Activated T-cell treated with anti-CD3 and anti-CD28 coated beads, Interleukin-2, amount 50 U/mL, for 24 hours (primary cell): ENCODE data around the gene MEIOB.
"Not testable (repeated sequence)": the region's sequence is repeated elsewhere in the genome, so short reads cannot be mapped to it uniquely, and the experiment has no call there.

Experiments
- DNase-seq: peaks from one replicate; pipeline ENCODE4 v3.0.0-alpha.2; 2020
- H3K27ac Mint-ChIP-seq: 2 replicates; pipeline ENCODE4 v1.8.0; 2020; ENCODE audit warnings: mild to moderate bottlenecking, mixed read lengths
- H3K27me3 Mint-ChIP-seq: 2 replicates; pipeline ENCODE4 v1.8.0; 2020; ENCODE audit warnings: mixed read lengths
- H3K36me3 Mint-ChIP-seq: 2 replicates; pipeline ENCODE4 v1.8.0; 2020; ENCODE audit warnings: low read depth, mixed read lengths
- H3K4me1 Mint-ChIP-seq: 2 replicates; pipeline ENCODE4 v1.8.0; 2020; ENCODE audit warnings: low read depth, mixed read lengths
- H3K4me3 Mint-ChIP-seq: 2 replicates; pipeline ENCODE4 v1.8.0; 2020; ENCODE audit warnings: mild to moderate bottlenecking, moderate library complexity, mixed read lengths
- H3K9me3 Mint-ChIP-seq: 2 replicates; pipeline ENCODE4 v1.8.0; 2020; ENCODE audit warnings: mixed read lengths

The MEIOB gene

DNA sequence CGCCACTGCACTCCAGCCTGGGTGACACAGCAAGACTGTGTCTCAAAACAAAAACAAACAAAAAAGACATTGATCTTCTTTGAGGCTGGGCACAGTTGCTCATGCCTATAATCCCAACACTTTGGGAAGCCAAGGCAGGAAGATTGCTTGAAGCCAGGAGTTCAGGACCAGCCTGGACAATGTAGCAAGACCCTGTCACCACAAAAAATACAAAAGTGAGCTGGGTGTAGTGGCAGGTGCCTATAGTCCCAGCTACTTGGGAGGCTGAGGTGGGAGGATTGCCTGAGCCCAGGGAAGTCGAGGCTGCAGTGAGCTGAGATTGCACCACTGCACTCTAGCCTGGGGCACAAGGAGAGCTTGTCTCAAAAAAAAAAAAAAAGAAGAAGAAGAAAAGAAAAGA lies 25.7 kb upstream of the MEIOB start:
- not testable (repeated sequence) for DNase-seq, H3K9me3 Mint-ChIP-seq, H3K4me1 Mint-ChIP-seq, H3K36me3 Mint-ChIP-seq, H3K27ac Mint-ChIP-seq, H3K4me3 Mint-ChIP-seq
- H3K27me3 Mint-ChIP-seq = peaks cover 11% of the 10 kb centered on the region

DNA sequence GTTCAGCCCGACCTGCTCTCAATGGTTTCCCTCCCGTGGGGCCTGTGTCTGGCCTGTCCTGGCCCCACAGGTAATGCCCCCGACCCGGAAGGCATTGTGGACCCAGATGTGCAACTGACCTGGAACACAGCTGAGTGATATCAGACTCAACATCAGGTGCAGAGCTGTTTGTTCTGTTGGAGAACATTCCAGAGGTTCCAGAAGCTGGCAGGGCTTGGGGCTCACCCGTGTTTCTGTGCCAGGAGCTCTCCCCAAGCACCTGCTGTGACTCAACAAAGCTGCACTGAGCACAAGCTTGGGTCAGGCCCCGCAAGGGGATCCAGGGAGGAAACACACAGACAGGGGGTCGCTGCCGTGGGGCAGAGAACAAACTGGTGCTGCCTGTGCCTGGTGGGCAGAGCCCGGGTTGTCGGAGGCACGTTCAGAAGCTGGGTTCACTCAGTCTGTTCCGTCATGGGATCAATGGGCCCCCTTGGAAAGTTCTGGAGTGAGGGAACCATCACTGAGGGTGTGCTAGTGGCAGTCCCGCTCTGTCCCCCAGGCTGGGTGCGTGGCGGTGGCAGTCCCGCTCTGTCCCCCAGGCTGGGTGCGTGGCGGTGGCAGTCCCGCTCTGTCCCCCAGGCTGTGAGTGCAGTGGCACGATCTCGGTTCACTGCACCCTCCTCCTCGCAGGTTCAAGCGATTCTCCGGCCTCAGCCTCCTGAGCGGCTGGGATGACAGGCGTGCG lies 24.1 kb upstream of the MEIOB start:
- Mint-ChIP-seq H3K4me3 (no peak overlapping the region), H3K4me1 (no peaks in the 10 kb centered on the region), H3K36me3 (no peaks in the 10 kb centered on the region), H3K27me3 (peaks cover 11% of the 10 kb centered on the region), H3K27ac (no peak overlapping the region), H3K9me3 (no peaks in the 10 kb centered on the region)
- no peak for DNase-seq

DNA sequence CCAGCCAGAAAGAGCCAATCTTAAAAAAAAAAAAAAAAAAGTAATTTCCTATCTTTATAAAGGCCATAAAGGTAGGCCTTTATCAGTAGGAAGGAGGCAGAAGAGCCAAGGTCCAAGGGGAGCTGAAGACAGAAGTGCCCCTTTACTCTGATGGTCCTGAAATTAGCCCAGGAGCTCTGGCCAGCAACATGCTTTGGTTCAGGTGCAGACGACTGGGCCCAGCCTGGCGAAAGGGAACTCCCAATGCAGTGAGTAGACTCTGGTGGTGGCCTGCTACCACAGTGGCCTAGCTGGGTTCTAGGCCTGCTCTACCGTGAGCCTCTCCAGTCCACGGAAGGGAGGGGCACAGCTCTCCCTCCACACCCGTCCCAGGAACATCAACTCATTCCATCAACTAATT lies 23.1 kb upstream of the MEIOB start:
- no peak overlapping the region for H3K27ac Mint-ChIP-seq
- no peak overlapping the region for H3K4me3 Mint-ChIP-seq
- peaks cover 18% of the 10 kb centered on the region for H3K27me3 Mint-ChIP-seq
- no peak for DNase-seq
- no peaks in the 10 kb centered on the region for H3K4me1 Mint-ChIP-seq
- no peaks in the 10 kb centered on the region for H3K36me3 Mint-ChIP-seq
- no peaks in the 10 kb centered on the region for H3K9me3 Mint-ChIP-seq

GRCh38 chr16:1890708-1891050 lies 18.7 kb upstream of the MEIOB start:
- Mint-ChIP-seq H3K4me1 (no peaks in the 10 kb centered on the region), H3K9me3 (no peaks in the 10 kb centered on the region), H3K27ac (no peak overlapping the region), H3K4me3 (no peak overlapping the region), H3K36me3 (no peaks in the 10 kb centered on the region), H3K27me3 (peaks cover 18% of the 10 kb centered on the region)
- no peak for DNase-seq

GRCh38 chr16:1890024-1890707 lies 18.2 kb upstream of the MEIOB start:
- peaks cover 17% of the 10 kb centered on the region for H3K27me3 Mint-ChIP-seq
- H3K4me1 Mint-ChIP-seq = no peaks in the 10 kb centered on the region
- DNase-seq = no peak
- no peaks in the 10 kb centered on the region for H3K36me3 Mint-ChIP-seq
- H3K4me3 Mint-ChIP-seq = no peak overlapping the region
- no peak overlapping the region for H3K27ac Mint-ChIP-seq
- H3K9me3 Mint-ChIP-seq = no peaks in the 10 kb centered on the region

GRCh38 chr16:1887711-1888354 lies 15.9 kb upstream of the MEIOB start:
- Mint-ChIP-seq H3K4me1 (no peaks in the 10 kb centered on the region), H3K9me3 (no peaks in the 10 kb centered on the region), H3K36me3 (no peaks in the 10 kb centered on the region), H3K27ac (no peak overlapping the region), H3K4me3 (no peak overlapping the region), H3K27me3 (peaks cover 15% of the 10 kb centered on the region)
- DNase-seq = no peak

GRCh38 chr16:1884889-1885288 lies 12.9 kb upstream of the MEIOB start:
- Mint-ChIP-seq H3K27ac (no peak overlapping the region), H3K4me1 (no peaks in the 10 kb centered on the region), H3K27me3 (peaks cover 6% of the 10 kb centered on the region), H3K36me3 (no peaks in the 10 kb centered on the region), H3K9me3 (no peaks in the 10 kb centered on the region), H3K4me3 (no peak overlapping the region)
- no peak for DNase-seq

- no peak overlapping the region for H3K4me3 Mint-ChIP-seq
- peaks cover 11% of the 10 kb centered on the region for H3K27me3 Mint-ChIP-seq
- H3K4me1 Mint-ChIP-seq = no peaks in the 10 kb centered on the region
- no peak for DNase-seq
- no peaks in the 10 kb centered on the region for H3K9me3 Mint-ChIP-seq
- no peak overlapping the region for H3K27ac Mint-ChIP-seq
- H3K36me3 Mint-ChIP-seq = no peaks in the 10 kb centered on the region
Observed at GRCh38 chr16:1884155-1884760, 12.3 kb upstream of the MEIOB start.

GRCh38 chr16:1881172-1881571 lies 9.2 kb upstream of the MEIOB start:
- not testable (repeated sequence) for H3K4me1 Mint-ChIP-seq

DNA sequence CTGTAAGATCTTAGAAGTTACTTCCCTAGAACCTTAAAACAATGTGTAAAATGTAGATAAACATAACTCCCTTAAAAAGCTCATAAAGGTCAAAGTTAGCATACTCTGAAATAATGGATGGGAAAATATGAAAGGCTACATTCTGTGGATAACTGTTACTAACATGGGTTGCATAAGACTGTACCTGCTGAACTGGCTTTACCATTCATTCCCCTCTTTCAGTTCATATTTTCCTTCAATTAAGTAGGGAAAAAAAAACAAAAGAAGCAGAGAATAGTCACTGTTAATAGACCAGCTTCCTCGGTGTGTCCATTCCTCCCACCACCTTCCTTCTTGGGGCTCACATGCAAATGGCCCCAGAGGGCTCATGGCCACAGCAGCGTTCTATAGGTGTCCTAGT lies 7.5 kb upstream of the MEIOB start:
- no peak overlapping the region for H3K27ac Mint-ChIP-seq
- H3K9me3 Mint-ChIP-seq = no peaks in the 10 kb centered on the region
- no peaks in the 10 kb centered on the region for H3K36me3 Mint-ChIP-seq
- no peak overlapping the region for H3K4me3 Mint-ChIP-seq
- no peaks in the 10 kb centered on the region for H3K4me1 Mint-ChIP-seq
- peaks cover 26% of the 10 kb centered on the region for H3K27me3 Mint-ChIP-seq
- DNase-seq = no peak

More at GRCh38 chr16:1881172-1881571, 9.2 kb upstream of the MEIOB start:
- H3K4me3 Mint-ChIP-seq, DNase-seq, H3K36me3 Mint-ChIP-seq, H3K9me3 Mint-ChIP-seq, H3K27ac Mint-ChIP-seq: not testable (repeated sequence)
- H3K27me3 Mint-ChIP-seq = peaks cover 19% of the 10 kb centered on the region

GRCh38 chr16:1878256-1878655 lies 6.3 kb upstream of the MEIOB start:
- H3K27ac Mint-ChIP-seq = no peak overlapping the region
- H3K36me3 Mint-ChIP-seq = no peaks in the 10 kb centered on the region
- H3K27me3 Mint-ChIP-seq = peaks cover 31% of the 10 kb centered on the region
- no peaks in the 10 kb centered on the region for H3K9me3 Mint-ChIP-seq
- H3K4me3 Mint-ChIP-seq = no peak overlapping the region
- H3K4me1 Mint-ChIP-seq = no peaks in the 10 kb centered on the region
- no peak for DNase-seq

DNA sequence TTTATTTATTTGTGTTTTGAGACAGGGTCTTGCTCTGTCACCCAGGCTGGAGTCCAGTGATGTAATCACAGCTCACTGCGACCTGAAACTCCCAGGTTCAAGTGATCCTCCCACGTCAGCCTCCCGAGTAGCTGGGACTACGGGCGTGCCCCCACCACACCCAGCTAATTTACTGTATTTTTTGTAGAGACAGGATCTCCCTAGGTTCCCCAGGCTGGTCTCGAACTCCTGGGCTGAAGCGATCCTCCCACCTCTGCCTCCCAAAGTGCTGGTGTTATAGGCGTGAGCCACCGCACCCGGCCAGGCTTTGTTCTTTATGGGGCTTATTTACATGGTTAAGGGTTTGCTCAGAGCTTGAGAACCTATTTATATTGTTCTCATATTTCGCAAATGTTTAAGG lies 5.8 kb upstream of the MEIOB start:
- H3K4me3 Mint-ChIP-seq = no peak overlapping the region
- no peaks in the 10 kb centered on the region for H3K9me3 Mint-ChIP-seq
- no peaks in the 10 kb centered on the region for H3K36me3 Mint-ChIP-seq
- DNase-seq = no peak
- peaks cover 31% of the 10 kb centered on the region for H3K27me3 Mint-ChIP-seq
- no peak overlapping the region for H3K27ac Mint-ChIP-seq
- H3K4me1 Mint-ChIP-seq = no peaks in the 10 kb centered on the region

- Mint-ChIP-seq H3K4me3 (no peak overlapping the region), H3K4me1 (peaks cover 5% of the 10 kb centered on the region), H3K27me3 (peaks cover 37% of the 10 kb centered on the region), H3K27ac (no peak overlapping the region), H3K36me3 (no peaks in the 10 kb centered on the region), H3K9me3 (no peaks in the 10 kb centered on the region)
- DNase-seq = no peak
Observed at GRCh38 chr16:1877089-1877488, 5.1 kb upstream of the MEIOB start.

DNA sequence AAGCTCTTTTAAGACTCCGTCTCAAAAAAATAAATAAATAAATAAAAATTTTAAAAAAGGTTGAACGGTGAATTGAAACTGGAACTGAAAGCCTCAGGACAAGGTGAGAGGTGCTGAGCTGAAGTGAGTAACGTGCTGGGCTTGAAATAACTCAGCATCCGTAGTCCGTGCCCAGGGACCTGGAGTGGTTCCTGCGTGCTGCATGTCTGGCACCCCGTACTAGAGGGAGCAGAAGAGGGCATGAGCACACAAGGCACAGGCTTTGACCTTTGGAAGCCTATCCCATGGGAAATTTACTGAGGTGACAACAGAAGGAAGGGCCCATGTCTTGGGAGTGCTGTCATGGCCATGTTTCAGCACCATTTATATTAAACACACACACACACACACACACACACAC lies 4.5 kb upstream of the MEIOB start:
- peaks cover 38% of the 10 kb centered on the region for H3K27me3 Mint-ChIP-seq
- no peak overlapping the region for H3K4me3 Mint-ChIP-seq
- H3K27ac Mint-ChIP-seq = no peak overlapping the region
- no peak for DNase-seq
- no peaks in the 10 kb centered on the region for H3K9me3 Mint-ChIP-seq
- peaks cover 5% of the 10 kb centered on the region for H3K4me1 Mint-ChIP-seq
- H3K36me3 Mint-ChIP-seq = no peaks in the 10 kb centered on the region

GRCh38 chr16:1876066-1876465 lies 4.1 kb upstream of the MEIOB start:
- H3K27me3 Mint-ChIP-seq = peaks cover 38% of the 10 kb centered on the region
- not testable (repeated sequence) for H3K27ac Mint-ChIP-seq, H3K4me3 Mint-ChIP-seq, H3K36me3 Mint-ChIP-seq, H3K4me1 Mint-ChIP-seq, H3K9me3 Mint-ChIP-seq, DNase-seq
